Measurements from ENCODE around the gene AOC2. TPM values are rescaled to one million over a fixed set of nuclear protein-coding genes. Genes with fewer than 3 reads are reported as not detected.
A peak's percentile ranks its signal among the peaks of the same experiment; 100 is the strongest.
"Not testable (repeated sequence)": the region's sequence is repeated elsewhere in the genome, so short reads cannot be mapped to it uniquely, and the experiment has no call there.

The AOC2 gene
- total RNA-seq, 1 donor from 2014 or later, result not detected

DNA sequence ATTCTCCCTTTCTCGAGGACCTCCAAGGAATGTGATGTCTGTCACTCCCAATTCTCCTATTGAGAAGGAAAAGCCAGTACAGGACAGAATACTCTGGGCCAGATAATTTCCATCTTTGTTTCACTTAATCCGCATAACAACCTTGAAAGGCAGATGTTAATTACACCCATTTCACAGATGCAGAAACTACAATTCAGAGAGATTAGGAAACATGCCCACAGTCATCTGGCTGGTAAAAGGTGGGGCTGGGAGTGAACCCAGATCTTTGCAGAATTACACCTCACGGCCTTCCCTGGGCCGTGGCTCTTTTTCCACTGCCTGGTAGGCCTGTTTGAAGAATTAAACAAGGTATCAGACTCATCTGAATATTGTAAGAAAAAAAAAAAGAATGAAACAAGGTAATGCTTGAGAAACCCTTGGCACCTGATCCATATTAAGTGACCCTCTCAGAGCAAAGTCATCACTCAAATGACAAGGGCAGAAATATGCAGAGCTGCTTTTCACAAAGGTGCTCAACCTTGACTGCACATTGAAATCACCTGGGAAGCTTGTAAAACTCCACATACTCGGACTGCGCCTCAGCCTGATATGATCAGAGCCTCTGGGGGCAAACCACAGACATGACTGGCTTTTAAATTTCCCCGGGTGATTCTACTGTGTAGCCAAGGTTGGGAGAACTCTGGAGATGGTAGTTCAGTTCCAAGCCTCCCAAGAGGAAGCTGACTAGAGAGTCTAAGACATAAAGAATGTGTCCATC, 39.6 kb downstream of the AOC2 start:
- intact Hi-C loops (cut with DNase I), result no loop called here
- no peak for DNase-seq (ENCODE audit: low spot score in 2 of 2)
- no peak overlapping the region for H3K4me3 ChIP-seq
- TF ChIP-seq, protein P1, sequence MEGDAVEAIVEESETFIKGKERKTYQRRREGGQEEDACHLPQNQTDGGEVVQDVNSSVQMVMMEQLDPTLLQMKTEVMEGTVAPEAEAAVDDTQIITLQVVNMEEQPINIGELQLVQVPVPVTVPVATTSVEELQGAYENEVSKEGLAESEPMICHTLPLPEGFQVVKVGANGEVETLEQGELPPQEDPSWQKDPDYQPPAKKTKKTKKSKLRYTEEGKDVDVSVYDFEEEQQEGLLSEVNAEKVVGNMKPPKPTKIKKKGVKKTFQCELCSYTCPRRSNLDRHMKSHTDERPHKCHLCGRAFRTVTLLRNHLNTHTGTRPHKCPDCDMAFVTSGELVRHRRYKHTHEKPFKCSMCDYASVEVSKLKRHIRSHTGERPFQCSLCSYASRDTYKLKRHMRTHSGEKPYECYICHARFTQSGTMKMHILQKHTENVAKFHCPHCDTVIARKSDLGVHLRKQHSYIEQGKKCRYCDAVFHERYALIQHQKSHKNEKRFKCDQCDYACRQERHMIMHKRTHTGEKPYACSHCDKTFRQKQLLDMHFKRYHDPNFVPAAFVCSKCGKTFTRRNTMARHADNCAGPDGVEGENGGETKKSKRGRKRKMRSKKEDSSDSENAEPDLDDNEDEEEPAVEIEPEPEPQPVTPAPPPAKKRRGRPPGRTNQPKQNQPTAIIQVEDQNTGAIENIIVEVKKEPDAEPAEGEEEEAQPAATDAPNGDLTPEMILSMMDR (IDR thresholded peaks at IDR 0.05), result no peak
- H3K4me1 ChIP-seq, result no peaks in the 10 kb centered on the region
- no peak overlapping the region for H3K27ac ChIP-seq
- no peaks in the 10 kb centered on the region for H3K9me3 ChIP-seq
- no peaks in the 10 kb centered on the region for H3K36me3 ChIP-seq
- no peaks in the 10 kb centered on the region for H3K27me3 ChIP-seq

DNA sequence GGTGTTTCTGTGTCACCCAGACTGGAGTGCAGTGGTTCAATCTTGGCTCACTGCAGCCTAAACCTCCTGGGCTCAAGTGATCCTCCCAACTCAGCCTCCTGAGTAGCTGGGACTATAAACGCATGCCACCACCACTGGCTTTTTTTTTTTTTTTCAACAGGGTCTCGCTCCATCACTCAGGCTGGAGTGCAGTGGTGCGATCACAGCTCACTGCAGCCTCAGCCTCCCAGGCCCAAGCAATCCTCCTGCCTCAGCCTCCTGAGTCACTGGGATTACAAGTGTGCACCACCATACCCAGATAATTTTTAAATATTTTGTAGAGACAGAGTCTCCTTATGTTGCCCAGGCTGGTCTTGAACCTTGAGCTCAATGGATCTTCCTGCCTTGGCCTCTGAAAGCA, 41.4 kb downstream of the AOC2 start:
- intact Hi-C loops (cut with DNase I); H3K36me3 ChIP-seq; H3K27me3 ChIP-seq; H3K4me3 ChIP-seq; DNase-seq (ENCODE audit: low spot score in 2 of 2); H3K4me1 ChIP-seq; H3K27ac ChIP-seq; H3K9me3 ChIP-seq: not testable (repeated sequence)

DNA sequence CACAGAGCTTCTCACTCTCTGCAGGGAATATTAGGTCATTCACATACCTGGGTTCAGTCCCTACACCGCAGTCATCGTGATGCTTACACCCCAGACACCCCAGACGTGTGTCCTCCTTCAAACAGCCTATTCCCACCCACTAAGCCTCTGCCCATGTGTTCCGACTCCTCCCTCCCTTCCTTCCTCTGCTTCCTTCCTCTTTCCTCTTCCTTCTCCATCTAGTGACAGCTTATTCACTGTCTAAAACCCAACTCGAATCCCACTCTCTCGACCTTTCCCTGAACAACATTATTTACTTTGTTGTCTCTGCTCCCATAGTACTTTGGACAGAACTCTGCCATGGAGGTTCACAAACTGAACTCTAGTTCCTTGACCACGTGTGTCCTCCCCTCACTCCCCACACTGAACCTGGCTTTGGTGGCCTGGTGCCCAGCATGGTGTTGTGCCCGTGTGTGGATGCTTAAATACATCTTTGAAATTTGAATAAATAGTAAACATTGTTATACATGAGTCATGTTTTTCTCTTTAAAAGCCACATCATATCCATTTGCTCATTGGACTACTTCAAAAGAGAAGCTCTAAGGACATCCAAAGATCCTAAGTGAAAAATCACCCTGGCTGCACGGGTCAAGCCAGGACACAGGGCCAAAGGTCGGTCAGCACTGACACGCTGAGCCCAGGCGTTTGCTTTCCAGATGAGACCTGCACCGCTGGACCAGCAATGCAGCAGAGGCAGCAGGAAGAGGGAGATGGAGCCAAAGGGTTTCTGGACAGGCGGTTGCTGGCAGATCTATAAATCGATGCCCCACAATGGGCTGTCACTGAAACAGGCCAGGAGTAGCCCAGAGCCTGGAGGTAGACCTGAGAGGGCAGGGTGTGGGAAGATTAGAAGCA, 42.1 kb downstream of the AOC2 start:
- no peak overlapping the region for H3K27ac ChIP-seq
- intact Hi-C loops (cut with DNase I), result no loop called here
- H3K36me3 ChIP-seq, result no peaks in the 10 kb centered on the region
- H3K9me3 ChIP-seq, result no peaks in the 10 kb centered on the region
- TF ChIP-seq, protein P1 (IDR thresholded peaks at IDR 0.05), result no peak
- H3K27me3 ChIP-seq, result no peaks in the 10 kb centered on the region
- peaks cover 0 to 8% of the 10 kb centered on the region in 2 donors for H3K4me1 ChIP-seq
- DNase-seq (ENCODE audit: low spot score in 2 of 2), result no peak
- H3K4me3 ChIP-seq, result no peak overlapping the region

DNA sequence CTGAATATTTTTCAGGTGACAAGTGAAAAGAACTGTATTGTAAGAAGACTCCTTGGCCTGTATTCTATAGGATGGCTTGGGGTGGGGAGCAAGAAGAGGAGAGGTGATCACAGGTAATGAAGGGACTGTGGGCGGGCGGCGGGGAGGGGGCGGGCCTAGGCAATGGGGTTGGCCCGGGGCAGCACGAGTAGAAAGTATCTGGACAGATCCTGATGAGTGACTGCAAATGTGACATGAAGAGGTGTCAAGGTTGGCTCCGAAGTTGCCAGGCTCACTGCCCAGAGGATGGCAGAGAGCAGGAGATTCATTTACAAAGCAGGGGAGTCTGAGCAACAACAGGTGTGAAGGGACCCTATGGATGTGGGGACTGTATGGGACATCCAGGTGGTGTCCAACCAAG, 45.4 kb downstream of the AOC2 start:
- Histone ChIP-seq H3K27me3 (no peaks in the 10 kb centered on the region), H3K9me3 (no peaks in the 10 kb centered on the region), H3K4me1 (peaks cover 24 to 38% of the 10 kb centered on the region in 2 donors), H3K27ac (no peak overlapping the region), H3K36me3 (no peaks in the 10 kb centered on the region), H3K4me3 (no peak overlapping the region)
- DNase-seq (ENCODE audit: low spot score in 2 of 2), result no peak
- intact Hi-C loops (cut with DNase I), result loop anchor here (5.0 kb wide), 1 partner anchor 37 kb away; no protein-coding TSS in a partner anchor
- TF ChIP-seq, protein P1 (IDR thresholded peaks at IDR 0.05), result no peak

DNA sequence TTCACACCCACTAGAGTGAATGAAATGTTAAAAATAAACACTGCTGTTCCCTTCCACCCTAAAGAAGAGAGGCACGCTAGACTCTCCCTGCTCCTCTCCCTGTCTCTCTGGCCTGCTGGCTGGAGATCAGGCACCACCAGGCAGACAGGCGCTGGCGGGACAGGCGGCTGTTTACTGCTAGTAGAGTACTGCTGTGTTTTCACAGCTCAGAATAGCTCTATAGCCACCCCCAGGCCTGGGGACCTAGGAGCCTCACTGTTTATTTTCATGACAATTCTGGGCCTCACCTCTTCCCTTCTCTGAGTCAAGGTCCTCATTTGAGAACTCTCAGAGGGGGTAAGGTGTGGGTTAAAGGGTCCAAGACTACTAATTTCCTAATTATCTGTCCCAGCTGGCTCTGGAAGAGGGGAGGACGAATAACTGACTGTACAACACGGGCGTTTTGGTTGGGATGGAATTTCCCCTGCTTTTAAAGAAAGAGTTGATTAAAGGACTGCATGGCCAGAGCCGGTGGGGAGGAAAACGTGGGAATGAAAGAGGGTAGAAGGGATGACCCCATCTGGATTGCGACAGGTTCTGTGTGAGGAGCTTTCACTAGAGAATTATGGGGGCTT, 47.3 kb downstream of the AOC2 start:
- Histone ChIP-seq H3K4me3 (no peak overlapping the region), H3K27me3 (no peaks in the 10 kb centered on the region), H3K4me1 (peaks cover 28 to 40% of the 10 kb centered on the region in 2 donors), H3K27ac (peak overlapping the region; percentile 81 to 88), H3K36me3 (no peaks in the 10 kb centered on the region), H3K9me3 (no peaks in the 10 kb centered on the region)
- intact Hi-C loops (cut with DNase I), result loop anchor here (5.0 kb wide), 1 partner anchor 36 kb away; no protein-coding TSS in a partner anchor
- DNase-seq (ENCODE audit: low spot score in 2 of 2), result peak; percentile 9 to 75
- TF ChIP-seq, protein P1 (IDR thresholded peaks at IDR 0.05), result no peak

All from ascending aorta (tissue), 2 donors.